Heart right ventricle (tissue), 16 donors: ENCODE data around the gene GGT1. TPM values are rescaled to one million over a fixed set of nuclear protein-coding genes. Genes with fewer than 3 reads are reported as not detected.
"Not testable (repeated sequence)": the region's sequence is repeated elsewhere in the genome, so short reads cannot be mapped to it uniquely, and the experiment has no call there.

ENCODE experiments used
- ATAC-seq, 8 donors: fragments of 200-7000 bp; cut with Tn5 transposase; one replicate each; pipeline ENCODE4 v1.9.1; 2020; ENCODE audit warnings: mild to moderate bottlenecking in 8 of 8, moderate library complexity in 8 of 8, moderate number of reproducible peaks in 1 of 8
- DNase-seq, 2 donors: peaks; one replicate each; pipeline ENCODE4 v3.0.0-alpha.2; 2020
- H3K27ac ChIP-seq, 10 donors: fragments of 200-600 bp; sonication (generic) in 2 of 10; one replicate each; pipeline versions ENCODE4 v1.5.0 to v1.8.0; 2020 to 2022; ENCODE audit warnings: mild to moderate bottlenecking in 3 of 10
- H3K27me3 ChIP-seq, 7 donors: fragments of 200-600 bp; one replicate each; pipeline ENCODE4 v1.8.0; 2021 to 2022; ENCODE audit warnings: mild to moderate bottlenecking in 2 of 7
- H3K36me3 ChIP-seq, 9 donors: fragments of 200-600 bp; sonication (generic) in 1 of 9; one replicate each; pipeline versions ENCODE4 v1.5.0 to v1.8.0; 2020 to 2022; ENCODE audit warnings: mild to moderate bottlenecking in 2 of 9
- H3K4me1 ChIP-seq, 9 donors: fragments of 200-600 bp; sonication (generic) in 1 of 9; one replicate each; pipeline versions ENCODE4 v1.5.0 to v1.8.0; 2020 to 2022; ENCODE audit warnings: mild to moderate bottlenecking in 4 of 9
- H3K4me3 ChIP-seq, 10 donors: fragments of 200-600 bp; sonication (generic) in 2 of 10; one replicate each; pipeline versions ENCODE4 v1.5.0 to v1.8.0; 2020 to 2022; ENCODE audit warnings: mild to moderate bottlenecking in 7 of 10, moderate library complexity in 2 of 10
- H3K9me3 ChIP-seq, 11 donors: fragments of 200-600 bp in 10 of 11; sonication (generic) in 2 of 11; one replicate each; pipeline versions ENCODE4 v1.5.0 to v1.8.0; 2013 to 2022; ENCODE audit warnings: mild to moderate bottlenecking in 2 of 11, control low read depth in 1 of 11, moderate library complexity in 1 of 11
- CTCF ChIP-seq, 9 donors: fragments of 200-600 bp; sonication (generic) in 2 of 9; IDR thresholded peaks; one replicate each; pipeline versions ENCODE4 v1.5.0 to v1.8.0; 2021 to 2022; ENCODE audit warnings: antibody characterized with exemption in 9 of 9, mild to moderate bottlenecking in 5 of 9, moderate library complexity in 1 of 9
- WGBS, 2 donors: extraction: QIAGEN DNeasy Blood & Tissue Kit; methylation state at CpG; one replicate each; pipeline ENCODE4 v1.1.7; 2013; ENCODE audit warnings: inconsistent platforms in 1 of 2; 5-methylcytosine and 5-hydroxymethylcytosine counted together
- intact Hi-C, 10 donors: fragments of 100-400 bp; cut with DNase I; formaldehyde crosslinking; loops; one replicate each; pipeline versions ENCODE4 v1.11.1 to v1.14.2; 2022
- polyA plus RNA-seq, 2 donors: library from polyadenylated mRNA; stranded (reverse); fragments of 200-250 nt; gene quantifications; one replicate each; pipeline ENCODE4 v1.2.3, GENCODE V29; 2013
- total RNA-seq, 10 donors: library from RNA; stranded (reverse); fragmentation: NEBNext Ultra II Directional in 3 of 10; extraction: Animal tissue kit (Norgen Biotek cat#: 25700) in 3 of 10; gene quantifications; one replicate each; pipeline versions ENCODE4 v1.2.1 to v1.2.4, GENCODE V29; 2021 to 2023
- donor health status: Arrhythmogenic right ventricular cardiomyopathy.
- donor health status: ischemic (EF 13 %, LVEDD 7.1; RV severe dilation, severe dysfunction).
- donor health status: healthy with polysubstance abuse.
- donor health status: DM: no; HTN: yes; CAD: no.
- donor health status: DM: no; HTN: no; CAD: no.
- donor health status: ischemic (EF 25% LVEDD 6.9; RV normal size, moderate dysfunction).
- donor health status: ischemic (EF 25% LVEDD 5.7; RV mildly dilated, moderate dysfunction).
- donor health status: healthy.
- donor health status: DM: yes; HTN: yes; CAD: no.
- donor health status: Ischemic cardiomyopathy.
- donor health status: ischemic (EF 35%, LVEDD 5.7; RV mildly dilated, moderate dysfunction).
- donor health status: nonischemic (EF 11% LVEDD 7.7; RV severe dilation, severe dysfunction).
- donor health status: DM: yes; HTN: yes; CAD: no.
- donor health status: PGD.
- donor health status: ischemic (EF 29% LVEDD 5.4; RV normal size, mild dysfunction).
- donor health status: nonischemic (EF 23%, LVEDD 6.1; RV moderate dilation, normal function).

GGT1 gene
- total and polyA plus RNA-seq, 12 donors, result 0.51 to 4.0 (median 1.1) TPM

- WGBS, 2 donors, result 28 to 30% methylated on average over 18 of the region's 18 CpGs
- H3K27me3 ChIP-seq, H3K9me3 ChIP-seq, H3K36me3 ChIP-seq, H3K4me3 ChIP-seq, DNase-seq, H3K27ac ChIP-seq, intact Hi-C loops: not testable (repeated sequence)
- TF ChIP-seq CTCF (IDR thresholded peaks at IDR 0.05), result peak in 2 of 9 donors; percentile 5 to 25
- peak in 2 of 8 donors; percentile 9 to 12 for ATAC-seq
- H3K4me1 ChIP-seq, result peaks cover 0 to 30% (median 8%) of the 10 kb centered on the region in 9 donors
These were observed 1.0 kb downstream of the GGT1 start for GRCh38 chr22:24603770-24604629.

- ATAC-seq, intact Hi-C loops, H3K36me3 ChIP-seq, H3K27me3 ChIP-seq, H3K27ac ChIP-seq, H3K9me3 ChIP-seq, H3K4me3 ChIP-seq, DNase-seq: not testable (repeated sequence)
- peaks cover 0 to 26% (median 4%) of the 10 kb centered on the region in 9 donors for H3K4me1 ChIP-seq
- WGBS, 2 donors, result 44 to 53% methylated on average over 2 of the region's 2 CpGs
These were observed 3.3 kb downstream of the GGT1 start for GRCh38 chr22:24606340-24606739.

GRCh38 chr22:24607429-24607983 lies 4.5 kb downstream of the GGT1 start:
- 75 to 88% methylated on average over 17 to 18 of the region's 18 CpGs for WGBS, 2 donors
- H3K36me3 ChIP-seq, DNase-seq, intact Hi-C loops, H3K9me3 ChIP-seq, H3K27me3 ChIP-seq: not testable (repeated sequence)
- peaks cover 0 to 21% (median 0%) of the 10 kb centered on the region in 9 donors for H3K4me1 ChIP-seq
- ATAC-seq, result peak in 7 of 8 donors; percentile 31 to 71 (median 40)
- peak overlapping the region in 1 of 10 donors; percentile 47 for H3K4me3 ChIP-seq
- H3K27ac ChIP-seq, result peak overlapping the region in 2 of 10 donors; percentile 52 to 87

- Histone ChIP-seq H3K4me1 (peaks cover 0 to 17% (median 0%) of the 10 kb centered on the region in 9 donors), H3K4me3 (peak overlapping the region in 1 of 10 donors; percentile 47), H3K27ac (peak overlapping the region in 1 of 10 donors; percentile 87)
- ATAC-seq, DNase-seq, intact Hi-C loops, H3K36me3 ChIP-seq, H3K9me3 ChIP-seq, H3K27me3 ChIP-seq: not testable (repeated sequence)
- WGBS, 2 donors, result 81 to 93% methylated on average over 6 of the region's 6 CpGs
These were observed 5.3 kb downstream of the GGT1 start for GRCh38 chr22:24608327-24608726.

GRCh38 chr22:24609888-24610287 lies 6.9 kb downstream of the GGT1 start:
- ATAC-seq, H3K4me1 ChIP-seq, H3K9me3 ChIP-seq, H3K27me3 ChIP-seq, H3K36me3 ChIP-seq, DNase-seq, intact Hi-C loops, H3K27ac ChIP-seq, H3K4me3 ChIP-seq: not testable (repeated sequence)
- 94 to 100% methylated on average over 2 to 3 of the region's 3 CpGs for WGBS, 2 donors

GRCh38 chr22:24614794-24615193 lies 11.8 kb downstream of the GGT1 start:
- H3K36me3 ChIP-seq, H3K9me3 ChIP-seq, H3K4me1 ChIP-seq, intact Hi-C loops, H3K27ac ChIP-seq, H3K27me3 ChIP-seq, ATAC-seq, H3K4me3 ChIP-seq, DNase-seq: not testable (repeated sequence)
- 74 to 77% methylated on average over 15 of the region's 15 CpGs for WGBS, 2 donors

- H3K27ac ChIP-seq, H3K9me3 ChIP-seq, H3K36me3 ChIP-seq, intact Hi-C loops, H3K27me3 ChIP-seq, H3K4me1 ChIP-seq, H3K4me3 ChIP-seq, ATAC-seq, DNase-seq: not testable (repeated sequence)
- 63 to 69% methylated on average over 4 of the region's 5 CpGs for WGBS, 2 donors
These were observed 18.3 kb downstream of the GGT1 start for GRCh38 chr22:24621244-24621643.

GRCh38 chr22:24622596-24622995 lies 19.6 kb downstream of the GGT1 start:
- H3K27ac ChIP-seq, H3K4me1 ChIP-seq, H3K9me3 ChIP-seq, intact Hi-C loops, H3K27me3 ChIP-seq, ATAC-seq, H3K36me3 ChIP-seq, H3K4me3 ChIP-seq, DNase-seq: not testable (repeated sequence)
- WGBS, 2 donors, result 63 to 68% methylated on average over 2 of the region's 2 CpGs

- WGBS, 2 donors, result 91 to 96% methylated on average over 12 to 13 of the region's 16 CpGs
- H3K27ac ChIP-seq, ATAC-seq, H3K4me3 ChIP-seq, H3K36me3 ChIP-seq, DNase-seq, intact Hi-C loops, H3K9me3 ChIP-seq, H3K27me3 ChIP-seq: not testable (repeated sequence)
- peaks cover 0 to 14% (median 0%) of the 10 kb centered on the region in 9 donors for H3K4me1 ChIP-seq
These were observed 24.9 kb downstream of the GGT1 start for GRCh38 chr22:24627911-24628310.
